T47D (cell line): Measurements from ENCODE around the gene LRRN4.

Source experiments
- DNase-seq, 2 experiments: peaks; one replicate each; pipeline versions ENCODE4 v3.0.0 to v3.0.0-alpha.2; 2011 to 2012; ENCODE audit warnings: low read depth in 1 of 2, low spot score in 1 of 2
- JUND ChIP-seq: IDR thresholded peaks from 2 replicates; pipeline ENCODE4 v1.6.1; 2012; ENCODE audit warnings: low read depth
- in situ Hi-C: cut with HindIII; loops from 2 replicates; pipeline ENCODE4 v1.10.0; 2016; ENCODE audit warnings: low sequenced_read_pairs, low pct_unique_long_range_greater_than_20kb

The LRRN4 gene

GRCh38 chr20:6014957-6015356, 38.9 kb downstream of the LRRN4 start:
- in situ Hi-C loops, result no loop called here
- DNase-seq, result no peak
- no peak for TF ChIP-seq JUND

- no peak for TF ChIP-seq JUND
- DNase-seq, result no peak
- in situ Hi-C loops, result no loop called here
Observed at GRCh38 chr20:6014017-6014416, 39.8 kb downstream of the LRRN4 start.

- no peak for TF ChIP-seq JUND
- no peak for DNase-seq
- in situ Hi-C loops, result no loop called here
Observed at GRCh38 chr20:6012179-6012578, 41.7 kb downstream of the LRRN4 start.

- no peak for DNase-seq
- TF ChIP-seq JUND, result no peak
- in situ Hi-C loops, result no loop called here
Observed at GRCh38 chr20:6008254-6008653, 45.6 kb downstream of the LRRN4 start.

GRCh38 chr20:6007529-6008103, 46.2 kb downstream of the LRRN4 start:
- no peak for DNase-seq
- in situ Hi-C loops, result no loop called here
- TF ChIP-seq JUND, result no peak

GRCh38 chr20:6007094-6007528, 46.7 kb downstream of the LRRN4 start:
- TF ChIP-seq JUND, result no peak
- DNase-seq, result no peak
- in situ Hi-C loops, result no loop called here

GRCh38 chr20:6006603-6006949, 47.3 kb downstream of the LRRN4 start:
- no peak for TF ChIP-seq JUND
- no peak for DNase-seq
- in situ Hi-C loops, result no loop called here

- DNase-seq, result no peak
- TF ChIP-seq JUND, result no peak
- in situ Hi-C loops, result no loop called here
Observed at GRCh38 chr20:6000871-6001270, 53.0 kb downstream of the LRRN4 start.

GRCh38 chr20:5999783-6000182, 54.1 kb downstream of the LRRN4 start:
- no peak for TF ChIP-seq JUND
- in situ Hi-C loops, result no loop called here
- DNase-seq, result no peak

GRCh38 chr20:5996765-5997164, 57.1 kb downstream of the LRRN4 start:
- TF ChIP-seq JUND, result no peak
- peak in 1 of 2 experiments; percentile 19 for DNase-seq
- in situ Hi-C loops, result no loop called here

- no peak for TF ChIP-seq JUND
- DNase-seq, result no peak
- in situ Hi-C loops, result no loop called here
Observed at GRCh38 chr20:5991623-5992441, 62.0 kb downstream of the LRRN4 start.

- TF ChIP-seq JUND, result no peak
- DNase-seq, result no peak
- in situ Hi-C loops, result no loop called here
Observed at GRCh38 chr20:5990946-5991345, 62.9 kb downstream of the LRRN4 start.
